OCI-LY3 (cell line): Measurements from ENCODE around the gene ATP13A2.

ENCODE experiments used
- CTCF ChIP-seq: fragments of 200-600, 300-600 bp; sonication (generic); IDR thresholded peaks from 2 replicates; pipeline ENCODE4 v1.5.1; 2014; ENCODE audit warnings: antibody characterized with exemption, low read length, low read depth
- EZH2phosphoT487 ChIP-seq: fragments of 200-600 bp; shearing (Covaris generic); IDR thresholded peaks from 2 replicates; pipeline ENCODE4 v1.6.1; 2018; ENCODE audit warnings: antibody characterized with exemption, mixed run types, low read depth

- TF ChIP-seq CTCF: no peak
- TF ChIP-seq EZH2phosphoT487: no peak
Measured at GRCh38 chr1:16969057-16969611, 42.6 kb downstream of the ATP13A2 start.
